ENCODE data around the gene SLC6A6.

The SLC6A6 gene

DNA sequence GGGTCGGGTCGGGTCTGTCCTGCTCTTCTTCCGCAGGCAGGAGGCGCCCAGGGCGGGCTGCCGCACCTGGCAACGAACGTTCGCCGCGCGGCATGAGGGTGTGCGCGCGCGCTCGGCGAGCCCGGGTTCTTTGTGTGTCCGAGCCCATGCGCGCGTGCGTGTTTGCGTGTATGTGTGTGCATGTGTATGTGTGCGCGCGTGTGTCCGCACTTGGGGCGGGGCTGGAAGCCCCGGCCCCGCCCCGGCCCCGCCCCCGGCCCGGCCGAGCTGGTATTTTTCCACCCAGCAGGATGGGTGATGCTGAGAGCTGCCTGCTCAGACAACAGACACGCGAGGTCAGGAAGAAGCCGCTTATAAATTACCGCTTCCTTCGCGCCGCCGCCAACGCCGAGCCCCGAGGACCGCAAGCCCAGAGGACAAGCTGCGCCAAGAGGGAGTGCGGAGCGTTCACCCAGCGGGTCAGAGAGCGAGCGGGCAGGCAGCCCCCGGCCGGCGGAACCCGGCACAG lies at the start of gene SLC6A6:
Gene SLC6A6, plus strand, starts transcription at position 303 of the 508 bp plus-strand sequence. CDS start 41,029 bp downstream, outside the sequence.
- peaks cover 15% of the 10 kb centered on the region for H3K36me3 Mint-ChIP-seq (ENCODE audit: low read depth)
- no peaks in the 10 kb centered on the region for H3K9me3 Mint-ChIP-seq
- DNase-seq (ENCODE audit: low spot score) = peak; percentile 94
- H3K4me3 Mint-ChIP-seq = peak within 1 kb of the TSS; percentile 98
- peak within 1 kb of the TSS; percentile 98 for H3K27ac Mint-ChIP-seq
- peaks cover 44% of the 10 kb centered on the region for H3K4me1 Mint-ChIP-seq (ENCODE audit: low read depth)
- H3K27me3 Mint-ChIP-seq (ENCODE audit: low read depth) = no peaks in the 10 kb centered on the region

DNA sequence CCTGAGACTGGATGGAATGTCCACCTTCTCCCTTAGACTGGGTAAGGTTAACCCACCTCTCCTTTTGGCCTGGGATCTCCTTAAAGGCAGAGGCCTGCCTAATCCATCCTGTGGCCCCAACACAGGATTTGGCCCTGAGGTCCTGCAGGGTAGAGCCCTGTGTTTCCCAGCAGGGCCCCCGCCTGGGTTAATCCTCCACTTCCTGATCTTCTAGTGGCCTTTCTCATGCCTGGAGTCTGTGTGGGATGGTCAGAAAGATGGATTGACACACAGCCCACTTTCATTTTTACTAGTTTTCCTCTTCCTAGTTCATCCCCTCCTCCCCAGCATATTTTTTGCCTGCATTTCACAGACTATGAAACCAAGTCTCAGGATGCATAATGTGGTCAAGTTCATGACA lies 48.9 kb upstream of the SLC6A6 start:
- DNase-seq (ENCODE audit: low spot score) = no peak
- H3K27ac Mint-ChIP-seq = no peak overlapping the region
- no peaks in the 10 kb centered on the region for H3K4me1 Mint-ChIP-seq (ENCODE audit: low read depth)
- H3K4me3 Mint-ChIP-seq = no peak overlapping the region
- peaks cover 5% of the 10 kb centered on the region for H3K27me3 Mint-ChIP-seq (ENCODE audit: low read depth)
- H3K36me3 Mint-ChIP-seq (ENCODE audit: low read depth) = no peaks in the 10 kb centered on the region
- H3K9me3 Mint-ChIP-seq = no peaks in the 10 kb centered on the region

DNA sequence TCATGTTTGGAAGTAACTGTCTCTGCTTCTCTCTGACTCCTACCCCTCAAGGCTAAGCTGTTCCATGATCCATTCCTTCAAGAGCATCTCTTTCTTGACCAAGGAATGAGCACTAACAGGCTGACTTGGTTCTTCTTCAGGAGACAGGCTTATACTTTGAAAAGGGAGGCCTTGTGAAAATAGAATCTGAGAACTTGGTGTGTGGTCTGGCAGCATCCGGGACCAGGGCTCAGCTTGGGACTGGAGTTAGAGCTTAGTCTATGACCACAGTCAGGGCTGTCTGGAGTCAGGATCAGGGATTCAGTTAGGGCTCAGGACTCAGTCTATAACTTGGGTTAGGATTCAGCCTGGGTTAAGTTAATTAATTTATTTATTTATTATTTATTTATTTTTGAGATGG lies 44.9 kb upstream of the SLC6A6 start:
- Mint-ChIP-seq H3K27me3 (ENCODE audit: low read depth) (no peaks in the 10 kb centered on the region), H3K36me3 (ENCODE audit: low read depth) (no peaks in the 10 kb centered on the region), H3K4me1 (ENCODE audit: low read depth) (no peaks in the 10 kb centered on the region), H3K4me3 (no peak overlapping the region), H3K27ac (no peak overlapping the region), H3K9me3 (no peaks in the 10 kb centered on the region)
- DNase-seq (ENCODE audit: low spot score) = no peak

DNA sequence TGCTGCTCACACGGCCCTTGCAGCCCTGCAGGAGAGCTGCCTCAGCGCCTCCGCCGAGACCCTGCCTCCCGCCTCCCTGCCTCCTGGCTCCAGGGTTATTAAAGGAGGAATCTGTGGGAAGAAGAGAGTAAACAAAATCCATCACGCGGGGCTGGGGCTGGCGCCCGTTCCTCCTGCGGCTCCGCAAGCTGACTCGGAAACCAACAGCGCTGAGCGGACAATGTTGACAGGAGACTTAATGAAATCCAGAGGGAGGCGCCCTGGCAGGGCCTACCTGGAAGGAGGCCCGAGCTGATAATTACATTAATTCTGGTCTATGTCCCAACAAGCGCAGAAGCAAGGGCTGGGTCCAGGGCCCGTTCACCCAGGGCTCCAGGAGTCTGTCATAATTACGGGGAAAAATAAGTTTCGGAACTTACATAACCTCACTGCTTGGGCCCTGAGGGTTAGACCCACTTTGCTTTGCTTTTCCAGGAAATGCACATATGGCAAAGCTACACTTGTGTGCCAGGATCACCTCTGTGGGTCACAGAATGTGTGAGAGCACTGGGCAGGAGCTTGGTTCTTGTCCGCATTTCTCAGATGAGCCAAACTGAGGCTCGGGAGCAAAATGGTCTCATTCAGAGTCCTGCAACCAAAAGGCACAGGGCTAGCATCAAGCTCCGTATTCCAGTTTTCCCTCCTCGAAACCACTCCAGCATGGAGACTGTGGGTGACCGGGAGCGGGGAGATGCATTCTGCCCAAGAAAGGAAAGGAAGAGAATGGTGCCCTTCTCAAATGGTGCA lies 43.8 kb upstream of the SLC6A6 start:
- H3K4me3 Mint-ChIP-seq = no peak overlapping the region
- DNase-seq (ENCODE audit: low spot score) = no peak
- H3K9me3 Mint-ChIP-seq = no peaks in the 10 kb centered on the region
- no peak overlapping the region for H3K27ac Mint-ChIP-seq
- H3K27me3 Mint-ChIP-seq (ENCODE audit: low read depth) = no peaks in the 10 kb centered on the region
- no peaks in the 10 kb centered on the region for H3K36me3 Mint-ChIP-seq (ENCODE audit: low read depth)
- no peaks in the 10 kb centered on the region for H3K4me1 Mint-ChIP-seq (ENCODE audit: low read depth)

DNA sequence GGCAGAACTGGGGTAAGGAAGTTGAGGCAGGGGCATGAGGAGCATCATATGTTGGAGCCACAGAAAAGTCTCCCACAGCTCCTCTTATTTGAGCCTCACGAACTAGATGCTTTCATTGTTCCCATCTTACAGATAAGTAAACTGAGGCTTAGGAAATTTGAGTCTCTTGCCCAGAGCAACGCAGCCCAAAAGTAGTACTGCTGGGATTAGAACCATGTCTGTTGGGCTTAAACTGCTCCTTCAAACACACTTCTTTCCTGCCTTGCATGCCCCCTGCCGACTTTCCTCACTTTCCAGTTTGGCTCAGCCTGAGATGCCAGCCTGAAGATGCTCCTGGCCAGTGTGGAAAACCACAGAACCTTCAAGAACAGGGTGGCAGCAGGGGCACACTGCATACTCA lies 43.1 kb upstream of the SLC6A6 start:
- Mint-ChIP-seq H3K4me3 (no peak overlapping the region), H3K4me1 (ENCODE audit: low read depth) (no peaks in the 10 kb centered on the region), H3K27ac (no peak overlapping the region), H3K36me3 (ENCODE audit: low read depth) (no peaks in the 10 kb centered on the region), H3K9me3 (no peaks in the 10 kb centered on the region), H3K27me3 (ENCODE audit: low read depth) (no peaks in the 10 kb centered on the region)
- DNase-seq (ENCODE audit: low spot score) = no peak

DNA sequence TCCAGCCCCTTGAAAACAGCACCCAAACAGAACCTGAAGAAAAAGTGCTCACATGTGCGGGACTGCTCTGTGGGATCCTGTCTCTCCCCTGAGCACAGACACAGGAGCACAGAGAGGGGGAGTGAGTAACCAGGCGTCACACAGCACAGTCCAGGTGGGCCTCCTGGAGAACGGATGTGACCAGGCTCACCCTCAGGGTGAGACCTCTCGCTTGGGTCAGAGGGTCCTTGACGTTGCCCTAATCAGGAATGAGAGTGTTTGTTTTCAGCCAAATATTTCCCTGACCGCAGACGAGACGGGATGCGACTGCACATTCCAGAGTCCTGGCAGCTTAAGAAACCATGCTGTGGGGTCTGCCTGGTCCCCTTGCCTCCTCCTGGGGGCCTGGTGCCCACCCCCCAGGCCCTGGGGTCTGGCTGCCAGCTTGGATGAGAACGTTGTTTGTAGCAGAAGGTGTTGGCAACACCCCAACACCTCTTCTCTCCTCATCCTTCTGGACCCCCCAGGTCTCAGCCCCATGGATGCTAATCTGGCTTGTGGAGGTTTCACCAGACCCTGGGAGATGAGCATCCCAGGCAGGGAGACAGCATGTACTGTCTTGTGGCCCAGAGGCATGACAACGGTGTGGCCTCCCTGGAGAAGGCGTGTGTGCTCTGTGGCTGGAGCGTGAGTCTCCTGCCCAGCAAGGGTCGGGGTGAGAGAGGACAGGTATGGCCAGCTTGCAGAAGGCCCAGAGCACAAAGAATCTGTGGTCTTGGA lies 42.1 kb upstream of the SLC6A6 start:
- H3K36me3 Mint-ChIP-seq (ENCODE audit: low read depth) = no peaks in the 10 kb centered on the region
- H3K27me3 Mint-ChIP-seq (ENCODE audit: low read depth) = peaks cover 2% of the 10 kb centered on the region
- no peaks in the 10 kb centered on the region for H3K4me1 Mint-ChIP-seq (ENCODE audit: low read depth)
- no peak for DNase-seq (ENCODE audit: low spot score)
- no peaks in the 10 kb centered on the region for H3K9me3 Mint-ChIP-seq
- no peak overlapping the region for H3K4me3 Mint-ChIP-seq
- H3K27ac Mint-ChIP-seq = no peak overlapping the region

DNA sequence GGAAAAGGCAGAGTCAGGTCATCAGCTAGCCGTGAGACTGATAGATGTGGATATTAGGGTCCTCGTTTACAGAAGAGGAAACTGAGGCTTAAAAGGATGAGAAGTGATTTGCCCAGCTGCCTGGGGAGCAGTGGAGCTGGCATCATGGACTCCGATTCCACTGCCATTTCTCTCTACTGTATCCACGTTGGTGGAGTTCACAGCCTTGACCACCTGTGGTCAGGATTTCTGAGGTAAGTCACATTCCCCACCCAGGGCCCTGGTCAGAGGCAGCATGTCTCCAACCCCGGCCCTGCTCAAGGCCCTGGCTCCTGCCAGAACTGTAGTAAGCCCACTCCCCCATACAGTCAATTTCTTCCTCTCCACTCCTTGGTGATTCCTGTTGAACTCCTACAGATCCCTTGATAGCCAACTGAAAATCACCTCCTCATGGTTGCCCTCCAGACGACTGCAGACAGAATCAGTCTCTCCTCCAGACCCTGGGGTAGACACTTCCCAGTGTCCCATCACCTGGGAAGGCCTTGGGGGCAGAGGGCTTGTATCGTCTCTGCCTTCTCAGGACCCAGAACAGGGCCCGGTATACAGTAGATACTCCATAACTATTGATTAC lies 41.2 kb upstream of the SLC6A6 start:
- DNase-seq (ENCODE audit: low spot score) = no peak
- Mint-ChIP-seq H3K36me3 (ENCODE audit: low read depth) (no peaks in the 10 kb centered on the region), H3K9me3 (no peaks in the 10 kb centered on the region), H3K27me3 (ENCODE audit: low read depth) (peaks cover 2% of the 10 kb centered on the region), H3K4me3 (no peak overlapping the region), H3K4me1 (ENCODE audit: low read depth) (no peaks in the 10 kb centered on the region), H3K27ac (no peak overlapping the region)

DNA sequence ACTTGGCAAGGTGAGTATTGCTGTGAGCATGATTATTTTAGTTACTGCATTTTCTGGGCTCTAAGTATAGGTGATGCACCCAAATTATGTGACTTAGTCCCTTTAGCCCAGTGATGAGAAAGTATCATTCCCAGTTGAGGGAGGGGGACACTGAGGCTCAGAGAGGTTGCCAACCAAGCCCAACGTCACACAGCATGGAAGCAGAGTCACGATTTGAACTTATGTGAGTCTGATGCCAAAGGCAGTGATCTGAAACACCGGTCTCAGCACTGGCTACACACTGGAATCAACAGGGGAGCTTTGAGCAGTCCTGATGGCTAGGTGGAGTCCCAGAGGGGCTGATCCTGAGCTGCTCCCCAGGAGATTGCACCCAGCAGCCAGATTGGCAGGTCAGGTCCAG lies 39.5 kb upstream of the SLC6A6 start:
- no peak for DNase-seq (ENCODE audit: low spot score)
- Mint-ChIP-seq H3K27me3 (ENCODE audit: low read depth) (peaks cover 2% of the 10 kb centered on the region), H3K36me3 (ENCODE audit: low read depth) (no peaks in the 10 kb centered on the region), H3K4me3 (no peak overlapping the region), H3K4me1 (ENCODE audit: low read depth) (no peaks in the 10 kb centered on the region), H3K27ac (no peak overlapping the region), H3K9me3 (no peaks in the 10 kb centered on the region)

DNA sequence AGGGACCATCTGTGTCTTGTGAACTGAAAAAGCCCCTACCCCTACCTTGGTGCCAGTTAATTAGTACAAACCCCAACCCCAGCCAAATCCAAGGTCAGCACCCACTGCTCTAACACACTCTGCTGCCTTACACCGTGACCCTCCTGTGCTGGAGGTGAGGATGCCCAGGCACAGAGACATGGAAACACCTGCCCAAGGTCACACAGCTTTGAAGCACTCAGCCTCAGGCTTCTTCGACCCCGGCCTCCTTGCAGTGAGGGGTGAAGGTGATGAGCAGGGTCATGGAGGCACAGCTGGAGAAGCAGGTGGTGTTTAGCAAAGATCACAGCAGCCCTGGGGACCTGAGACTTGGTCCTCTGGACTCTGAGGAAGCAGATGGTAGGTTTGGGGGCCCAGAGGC lies 39.0 kb upstream of the SLC6A6 start:
- no peaks in the 10 kb centered on the region for H3K36me3 Mint-ChIP-seq (ENCODE audit: low read depth)
- no peaks in the 10 kb centered on the region for H3K4me1 Mint-ChIP-seq (ENCODE audit: low read depth)
- no peaks in the 10 kb centered on the region for H3K9me3 Mint-ChIP-seq
- DNase-seq (ENCODE audit: low spot score) = no peak
- H3K27me3 Mint-ChIP-seq (ENCODE audit: low read depth) = peaks cover 2% of the 10 kb centered on the region
- H3K27ac Mint-ChIP-seq = no peak overlapping the region
- H3K4me3 Mint-ChIP-seq = no peak overlapping the region

DNA sequence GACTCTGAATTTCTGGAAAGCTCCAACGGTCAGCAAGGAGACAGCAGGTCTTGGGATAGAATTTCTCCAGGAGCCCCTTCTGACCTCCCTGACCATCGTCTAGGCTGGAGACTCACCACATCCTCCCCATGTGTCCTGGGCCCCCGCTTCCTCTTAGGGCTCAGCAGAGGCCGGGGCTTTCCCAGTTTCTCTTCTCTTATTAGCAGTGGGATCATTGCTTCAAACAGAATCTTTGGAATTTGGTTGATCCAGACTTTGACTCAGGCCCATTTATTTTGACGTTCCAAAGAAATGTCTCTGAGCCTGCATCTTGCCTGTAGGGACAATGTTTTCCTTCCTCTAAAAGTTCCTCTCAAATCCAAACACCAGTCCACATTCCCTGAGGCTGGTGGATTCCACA lies 38.4 kb upstream of the SLC6A6 start:
- no peak for DNase-seq (ENCODE audit: low spot score)
- H3K4me3 Mint-ChIP-seq = no peak overlapping the region
- H3K4me1 Mint-ChIP-seq (ENCODE audit: low read depth) = no peaks in the 10 kb centered on the region
- H3K27me3 Mint-ChIP-seq (ENCODE audit: low read depth) = peaks cover 2% of the 10 kb centered on the region
- H3K36me3 Mint-ChIP-seq (ENCODE audit: low read depth) = no peaks in the 10 kb centered on the region
- H3K27ac Mint-ChIP-seq = no peak overlapping the region
- no peaks in the 10 kb centered on the region for H3K9me3 Mint-ChIP-seq

DNA sequence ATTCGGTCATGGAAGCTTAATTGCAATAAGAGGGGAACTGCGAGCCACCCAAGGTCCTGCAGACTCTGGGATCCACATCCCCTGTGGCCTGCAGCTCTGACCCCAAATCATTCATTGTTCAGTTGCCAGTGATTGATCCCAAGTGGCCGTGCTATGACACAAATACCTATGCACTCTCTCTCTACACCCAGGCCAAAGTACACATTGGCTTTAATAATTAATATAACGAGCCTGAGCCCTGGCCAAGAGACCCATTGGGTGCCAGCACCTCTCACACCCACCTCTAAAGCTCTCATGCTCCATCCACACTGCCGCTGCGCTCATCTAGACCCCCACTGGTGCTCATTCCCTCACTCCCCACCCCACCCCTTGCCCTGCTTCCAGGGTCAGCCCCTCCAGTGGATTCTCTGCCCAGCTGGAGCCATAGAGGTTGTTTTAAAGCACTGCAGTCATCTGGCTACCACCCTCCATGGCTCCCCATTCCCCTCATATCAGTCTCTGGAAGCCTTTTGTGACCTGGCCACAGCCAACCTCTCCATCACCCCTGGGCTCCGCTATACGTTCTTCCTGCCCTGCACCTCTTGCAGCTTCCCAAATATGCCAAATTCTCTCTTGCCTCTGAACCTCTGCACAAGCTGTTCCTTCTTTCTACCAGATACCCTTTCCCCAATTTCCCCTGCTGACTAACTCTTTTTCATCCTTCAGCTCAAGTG lies 37.7 kb upstream of the SLC6A6 start:
- Mint-ChIP-seq H3K36me3 (ENCODE audit: low read depth) (no peaks in the 10 kb centered on the region), H3K9me3 (no peaks in the 10 kb centered on the region), H3K27ac (no peak overlapping the region), H3K4me1 (ENCODE audit: low read depth) (no peaks in the 10 kb centered on the region), H3K27me3 (ENCODE audit: low read depth) (peaks cover 2% of the 10 kb centered on the region), H3K4me3 (no peak overlapping the region)
- no peak for DNase-seq (ENCODE audit: low spot score)

DNA sequence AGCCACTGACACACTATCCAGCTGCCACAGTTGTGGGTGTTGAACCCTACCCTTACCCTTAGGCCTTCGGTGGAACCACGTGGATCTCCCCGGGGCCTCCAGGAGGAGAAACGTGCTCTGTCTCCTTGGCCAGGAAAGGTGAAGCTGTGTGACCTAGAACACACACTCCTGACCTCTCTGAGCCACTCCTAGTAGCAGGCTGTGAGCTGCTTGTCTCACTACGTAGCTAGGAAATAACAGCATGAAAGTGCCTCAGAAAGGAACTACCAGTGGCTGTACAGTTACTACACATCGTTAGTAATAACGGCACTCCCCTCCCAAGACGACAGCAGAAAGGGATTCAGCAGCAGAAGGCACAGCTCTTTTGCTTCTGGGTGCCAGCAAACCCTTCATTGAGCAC lies 36.2 kb upstream of the SLC6A6 start:
- no peak for DNase-seq (ENCODE audit: low spot score)
- no peak overlapping the region for H3K4me3 Mint-ChIP-seq
- no peaks in the 10 kb centered on the region for H3K4me1 Mint-ChIP-seq (ENCODE audit: low read depth)
- peaks cover 2% of the 10 kb centered on the region for H3K27me3 Mint-ChIP-seq (ENCODE audit: low read depth)
- no peaks in the 10 kb centered on the region for H3K9me3 Mint-ChIP-seq
- H3K36me3 Mint-ChIP-seq (ENCODE audit: low read depth) = no peaks in the 10 kb centered on the region
- no peak overlapping the region for H3K27ac Mint-ChIP-seq

DNA sequence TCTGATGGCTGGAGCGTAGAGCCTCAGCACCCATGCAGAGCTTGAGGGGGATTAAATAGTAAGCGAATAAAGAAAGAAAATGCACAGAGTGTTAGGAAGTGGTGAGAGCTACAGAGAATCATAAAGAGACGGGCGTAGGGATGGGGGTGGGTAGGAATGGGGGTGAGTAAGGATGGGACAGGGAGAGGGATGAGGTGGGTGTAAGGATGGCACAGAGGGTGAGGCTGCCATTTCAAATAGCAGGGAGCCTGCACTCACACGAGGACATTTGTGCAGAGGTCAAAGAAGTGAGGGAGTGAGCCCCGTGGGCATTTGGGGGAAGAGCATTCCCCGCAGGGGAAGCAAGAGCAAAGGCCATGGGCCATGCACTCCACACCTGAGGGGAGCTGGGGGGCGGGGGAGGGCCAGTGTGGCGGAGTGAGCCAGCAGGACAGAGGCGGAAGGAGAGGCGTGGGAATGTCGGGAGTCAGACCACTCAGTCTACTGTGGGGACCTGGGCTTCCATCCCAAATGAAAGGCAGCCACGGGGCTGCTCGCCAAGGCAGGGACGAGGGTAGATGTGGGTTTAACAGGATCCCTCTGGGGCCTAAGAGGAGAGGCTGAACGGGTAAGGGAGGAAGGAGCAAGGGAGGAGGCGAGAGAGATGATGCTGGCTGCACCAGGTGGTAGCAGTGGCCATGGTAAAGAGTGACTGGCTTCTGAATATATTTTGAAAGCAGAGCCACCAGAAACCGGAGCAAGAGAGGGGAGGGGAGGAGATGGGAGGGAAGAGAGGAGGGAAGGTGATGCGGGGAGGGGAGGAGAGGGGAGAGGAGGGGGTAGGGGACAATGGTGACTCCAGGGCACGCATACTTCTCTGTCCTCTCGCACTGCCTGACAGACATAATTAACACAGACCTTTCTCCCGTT lies 35.2 kb upstream of the SLC6A6 start:
- Mint-ChIP-seq H3K4me1 (ENCODE audit: low read depth) (peaks cover 4% of the 10 kb centered on the region), H3K4me3 (no peak overlapping the region), H3K36me3 (ENCODE audit: low read depth) (no peaks in the 10 kb centered on the region), H3K27me3 (ENCODE audit: low read depth) (peaks cover 2% of the 10 kb centered on the region), H3K27ac (no peak overlapping the region), H3K9me3 (no peaks in the 10 kb centered on the region)
- DNase-seq (ENCODE audit: low spot score) = no peak

Data from T-helper 2 cell treated with Interferon-gamma antibody and Interleukin-4, amounts not matched to agents 5 μg/mL and 100 μg/mL, for 36 hours (primary cell).